Lower lobe of right lung (tissue), 2 donors: ENCODE results near the gene DCLK1. TPM values are rescaled to one million over a fixed set of nuclear protein-coding genes. Genes with fewer than 3 reads are reported as not detected.

Source experiments
- ATAC-seq, 2 donors: fragments of 200-7000 bp; cut with Tn5 transposase; one replicate each; pipeline ENCODE4 v1.9.1; 2020 to 2022; ENCODE audit warnings: mild to moderate bottlenecking in 2 of 2, moderate library complexity in 2 of 2
- DNase-seq: peaks from one replicate; pipeline ENCODE4 v3.0.0-alpha.2; 2020
- H3K27ac ChIP-seq: fragments of 200-600 bp; one replicate; pipeline ENCODE4 v1.8.0; 2022
- H3K27me3 ChIP-seq: fragments of 200-600 bp; one replicate; pipeline ENCODE4 v1.8.0; 2022; ENCODE audit warnings: low read depth
- H3K36me3 ChIP-seq: fragments of 200-600 bp; one replicate; pipeline ENCODE4 v1.8.0; 2022; ENCODE audit warnings: mild to moderate bottlenecking
- H3K4me1 ChIP-seq: fragments of 200-600 bp; one replicate; pipeline ENCODE4 v1.8.0; 2022
- H3K4me3 ChIP-seq: fragments of 200-600 bp; one replicate; pipeline ENCODE4 v1.8.0; 2022; ENCODE audit warnings: mild to moderate bottlenecking
- H3K9me3 ChIP-seq: fragments of 200-600 bp; one replicate; pipeline ENCODE4 v1.8.0; 2022
- intact Hi-C: fragments of 100-400 bp; cut with DNase I; formaldehyde crosslinking; loops from one replicate; pipeline ENCODE4 v1.11.0; 2022
- total RNA-seq: library from RNA; stranded (reverse); fragmentation: NEBNext Ultra II Directional; extraction: Animal tissue kit (Norgen Biotek cat#: 25700); gene quantifications from one replicate; pipeline ENCODE4 v1.2.1, GENCODE V29; 2021
- TF ChIP-seq, protein P1 (sequence below): fragments of 200-600 bp; IDR thresholded peaks from one replicate; pipeline ENCODE4 v1.8.0; 2022; ENCODE audit warnings: antibody characterized with exemption, mild to moderate bottlenecking
- donor health status: DM: no; HTN: yes; CAD: no; lungs with severe emphysema.

Gene DCLK1
- total RNA-seq, 1 donor from 2014 or later, result 10.4 TPM

DNA sequence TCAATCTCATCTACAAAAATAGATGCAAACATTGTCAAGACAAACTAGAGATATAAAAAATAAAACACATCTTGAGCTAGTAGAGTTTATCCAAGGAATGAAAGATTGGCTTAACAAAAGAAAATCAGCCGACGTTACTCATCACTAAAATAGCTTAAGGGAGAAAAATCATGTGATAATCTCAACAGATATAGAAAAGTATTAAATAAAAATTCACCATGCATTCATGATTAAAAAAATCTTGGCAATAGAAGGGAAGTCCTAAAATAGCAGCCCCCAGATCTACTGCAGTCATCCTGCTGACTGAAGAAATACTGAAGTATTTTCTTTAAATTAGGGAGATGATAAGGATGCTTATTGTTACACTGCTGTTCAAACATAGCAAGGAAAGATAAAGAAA is 12.6 kb upstream of the DCLK1 start:
- Histone ChIP-seq H3K4me3 (no peak overlapping the region), H3K27me3 (no peaks in the 10 kb centered on the region), H3K4me1 (no peaks in the 10 kb centered on the region), H3K36me3 (no peaks in the 10 kb centered on the region), H3K27ac (no peak overlapping the region), H3K9me3 (no peaks in the 10 kb centered on the region)
- no peak for ATAC-seq
- no peak for DNase-seq
- intact Hi-C loops, result no loop called here
- TF ChIP-seq, protein P1, sequence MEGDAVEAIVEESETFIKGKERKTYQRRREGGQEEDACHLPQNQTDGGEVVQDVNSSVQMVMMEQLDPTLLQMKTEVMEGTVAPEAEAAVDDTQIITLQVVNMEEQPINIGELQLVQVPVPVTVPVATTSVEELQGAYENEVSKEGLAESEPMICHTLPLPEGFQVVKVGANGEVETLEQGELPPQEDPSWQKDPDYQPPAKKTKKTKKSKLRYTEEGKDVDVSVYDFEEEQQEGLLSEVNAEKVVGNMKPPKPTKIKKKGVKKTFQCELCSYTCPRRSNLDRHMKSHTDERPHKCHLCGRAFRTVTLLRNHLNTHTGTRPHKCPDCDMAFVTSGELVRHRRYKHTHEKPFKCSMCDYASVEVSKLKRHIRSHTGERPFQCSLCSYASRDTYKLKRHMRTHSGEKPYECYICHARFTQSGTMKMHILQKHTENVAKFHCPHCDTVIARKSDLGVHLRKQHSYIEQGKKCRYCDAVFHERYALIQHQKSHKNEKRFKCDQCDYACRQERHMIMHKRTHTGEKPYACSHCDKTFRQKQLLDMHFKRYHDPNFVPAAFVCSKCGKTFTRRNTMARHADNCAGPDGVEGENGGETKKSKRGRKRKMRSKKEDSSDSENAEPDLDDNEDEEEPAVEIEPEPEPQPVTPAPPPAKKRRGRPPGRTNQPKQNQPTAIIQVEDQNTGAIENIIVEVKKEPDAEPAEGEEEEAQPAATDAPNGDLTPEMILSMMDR, result no peak

DNA sequence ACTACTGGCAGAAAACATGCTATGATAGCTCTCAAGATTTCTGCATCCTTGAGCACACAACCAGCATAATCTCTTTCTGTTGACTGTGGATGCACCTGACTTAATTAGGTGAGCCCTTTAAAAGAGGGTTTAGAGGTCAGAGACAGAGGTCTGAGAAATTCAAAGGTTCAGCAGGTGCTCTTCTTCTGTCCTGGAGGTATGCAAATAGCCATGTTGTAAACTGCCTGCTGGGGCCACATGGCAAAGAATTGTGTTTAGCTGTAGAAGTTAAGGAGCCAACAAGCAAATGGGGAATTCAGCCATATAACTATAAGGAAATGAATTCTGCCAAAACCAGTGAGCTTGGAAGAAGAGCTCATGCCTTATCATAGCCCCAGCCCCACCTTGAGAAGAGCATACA is 11.6 kb upstream of the DCLK1 start:
- ATAC-seq, result no peak
- TF ChIP-seq, protein P1, result no peak
- intact Hi-C loops, result no loop called here
- Histone ChIP-seq H3K4me1 (no peaks in the 10 kb centered on the region), H3K4me3 (no peak overlapping the region), H3K27me3 (no peaks in the 10 kb centered on the region), H3K27ac (no peak overlapping the region), H3K9me3 (no peaks in the 10 kb centered on the region), H3K36me3 (no peaks in the 10 kb centered on the region)
- no peak for DNase-seq

DNA sequence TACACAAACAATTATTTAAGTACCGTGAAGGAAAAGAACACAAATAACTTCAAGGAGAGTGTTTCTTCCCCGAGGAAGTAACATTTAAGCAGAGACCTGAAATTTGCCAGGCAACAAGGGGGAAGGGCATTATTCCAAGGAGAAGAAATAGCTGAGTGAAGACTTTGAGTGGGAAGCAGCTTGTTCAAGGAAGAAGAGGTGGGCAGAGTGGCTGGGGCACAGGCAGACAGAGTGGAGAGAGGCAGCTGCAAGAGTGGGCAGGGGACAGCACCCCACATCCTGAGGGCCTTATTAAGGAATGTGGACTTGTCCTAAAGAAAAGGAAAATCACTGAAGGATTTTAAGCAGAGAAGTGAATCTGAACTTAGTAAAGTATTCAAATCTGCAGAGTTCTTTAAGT is 4.7 kb upstream of the DCLK1 start:
- ATAC-seq (no peak), DNase-seq (no peak)
- Histone ChIP-seq H3K4me1 (no peaks in the 10 kb centered on the region), H3K36me3 (no peaks in the 10 kb centered on the region), H3K4me3 (no peak overlapping the region), H3K27me3 (peaks cover 8% of the 10 kb centered on the region), H3K27ac (no peak overlapping the region), H3K9me3 (no peaks in the 10 kb centered on the region)
- TF ChIP-seq, protein P1, result no peak
- intact Hi-C loops, result no loop called here

GRCh38 chr13:36134632-36135031 is 3.5 kb upstream of the DCLK1 start:
- TF ChIP-seq, protein P1, result no peak
- Histone ChIP-seq H3K27ac (no peak overlapping the region), H3K4me1 (no peaks in the 10 kb centered on the region), H3K36me3 (no peaks in the 10 kb centered on the region), H3K9me3 (no peaks in the 10 kb centered on the region), H3K4me3 (no peak overlapping the region), H3K27me3 (peaks cover 15% of the 10 kb centered on the region)
- DNase-seq (no peak), ATAC-seq (no peak)
- intact Hi-C loops, result no loop called here

- intact Hi-C loops, result no loop called here
- TF ChIP-seq, protein P1, result no peak
- ATAC-seq (no peak), DNase-seq (no peak)
- H3K4me3 ChIP-seq, result no peak overlapping the region
- no peaks in the 10 kb centered on the region for H3K9me3 ChIP-seq
- no peak overlapping the region for H3K27ac ChIP-seq
- no peaks in the 10 kb centered on the region for H3K4me1 ChIP-seq
- peaks cover 16% of the 10 kb centered on the region for H3K27me3 ChIP-seq
- no peaks in the 10 kb centered on the region for H3K36me3 ChIP-seq
Measured at GRCh38 chr13:36133950-36134626, 2.9 kb upstream of the DCLK1 start.
